Left lung (tissue), 10 donors: ENCODE measurements around the gene RAB33B. TPM values are rescaled to one million over a fixed set of nuclear protein-coding genes. Genes with fewer than 3 reads are reported as not detected.

Experiments used
- ATAC-seq: fragments of 200-7000 bp; cut with Tn5 transposase; one replicate; pipeline ENCODE4 v1.9.1; 2020; ENCODE audit warnings: moderate library complexity
- DNase-seq, 4 donors: peaks; one replicate each; pipeline ENCODE4 v3.0.0-alpha.2; 2013 to 2020
- H3K27ac ChIP-seq, 2 donors: fragments of 200-600 bp; sonication (generic) in 1 of 2; one replicate each; pipeline versions ENCODE4 v1.5.0 to v1.8.0; 2020 to 2021
- H3K27me3 ChIP-seq, 2 donors: fragments of 200-600 bp; sonication (generic) in 1 of 2; one replicate each; pipeline versions ENCODE4 v1.5.0 to v1.8.0; 2020 to 2021
- H3K36me3 ChIP-seq, 2 donors: fragments of 200-600 bp; sonication (generic) in 1 of 2; one replicate each; pipeline versions ENCODE4 v1.5.0 to v1.8.0; 2020 to 2021
- H3K4me1 ChIP-seq, 2 donors: fragments of 200-600 bp; one replicate each; pipeline ENCODE4 v1.8.0; 2021
- H3K4me3 ChIP-seq, 2 donors: fragments of 200-600 bp; sonication (generic) in 1 of 2; one replicate each; pipeline versions ENCODE4 v1.5.0 to v1.8.0; 2020 to 2021; ENCODE audit warnings: mild to moderate bottlenecking in 1 of 2
- H3K9me3 ChIP-seq, 2 donors: fragments of 200-600 bp; sonication (generic) in 1 of 2; one replicate each; pipeline versions ENCODE4 v1.5.0 to v1.8.0; 2020 to 2021
- intact Hi-C, 2 donors: fragments of 100-400 bp; cut with DNase I; formaldehyde crosslinking; loops; one replicate each; pipeline versions ENCODE4 v1.11.2 to v1.14.2; 2022
- polyA plus RNA-seq, 6 donors: library from polyadenylated mRNA; unstranded; fragments of 120-200 nt; gene quantifications; one replicate each; pipeline ENCODE4 v1.2.1, GENCODE V29; 2013; ENCODE audit not compliant: insufficient read length in 6 of 6
- total RNA-seq, 2 donors: library from RNA; stranded (reverse); fragmentation: NEBNext Ultra II Directional; extraction: Animal tissue kit (Norgen Biotek cat#: 25700); gene quantifications; one replicate each; pipeline ENCODE4 v1.2.1, GENCODE V29; 2021
- TF ChIP-seq, protein P1 (sequence below), 2 donors: fragments of 200-600 bp; sonication (generic) in 1 of 2; IDR thresholded peaks; one replicate each; pipeline versions ENCODE4 v1.5.0 to v1.8.0; 2021; ENCODE audit warnings: antibody characterized with exemption in 2 of 2
- donor health status: DM: no; HTN: yes; CAD: no.
- donor health status: DM: no; HTN: no; CAD: no.

Gene RAB33B
- total and polyA plus RNA-seq, 8 donors: 8.4 to 13.3 (median 11.0) TPM

GRCh38 chr4:139453371-139454110 is 380 bp upstream of the RAB33B start:
- TF ChIP-seq, protein P1, sequence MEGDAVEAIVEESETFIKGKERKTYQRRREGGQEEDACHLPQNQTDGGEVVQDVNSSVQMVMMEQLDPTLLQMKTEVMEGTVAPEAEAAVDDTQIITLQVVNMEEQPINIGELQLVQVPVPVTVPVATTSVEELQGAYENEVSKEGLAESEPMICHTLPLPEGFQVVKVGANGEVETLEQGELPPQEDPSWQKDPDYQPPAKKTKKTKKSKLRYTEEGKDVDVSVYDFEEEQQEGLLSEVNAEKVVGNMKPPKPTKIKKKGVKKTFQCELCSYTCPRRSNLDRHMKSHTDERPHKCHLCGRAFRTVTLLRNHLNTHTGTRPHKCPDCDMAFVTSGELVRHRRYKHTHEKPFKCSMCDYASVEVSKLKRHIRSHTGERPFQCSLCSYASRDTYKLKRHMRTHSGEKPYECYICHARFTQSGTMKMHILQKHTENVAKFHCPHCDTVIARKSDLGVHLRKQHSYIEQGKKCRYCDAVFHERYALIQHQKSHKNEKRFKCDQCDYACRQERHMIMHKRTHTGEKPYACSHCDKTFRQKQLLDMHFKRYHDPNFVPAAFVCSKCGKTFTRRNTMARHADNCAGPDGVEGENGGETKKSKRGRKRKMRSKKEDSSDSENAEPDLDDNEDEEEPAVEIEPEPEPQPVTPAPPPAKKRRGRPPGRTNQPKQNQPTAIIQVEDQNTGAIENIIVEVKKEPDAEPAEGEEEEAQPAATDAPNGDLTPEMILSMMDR (IDR thresholded peaks at IDR 0.05): peak in 1 of 2 donors; percentile 28
- Histone ChIP-seq H3K36me3 (no peaks in the 10 kb centered on the region), H3K9me3 (no peaks in the 10 kb centered on the region), H3K27me3 (no peaks in the 10 kb centered on the region), H3K27ac (peak overlapping the region; percentile 96 to 97), H3K4me3 (peak overlapping the region; percentile 74 to 87), H3K4me1 (peaks cover 22 to 47% of the 10 kb centered on the region in 2 donors)
- peak; percentile 94 for ATAC-seq
- intact Hi-C loops: no loop called here
- peak; percentile 97 to 100 (median 98) for DNase-seq

GRCh38 chr4:139455126-139455538 is 1.2 kb downstream of the RAB33B start:
- Histone ChIP-seq H3K27ac (peak overlapping the region; percentile 96 to 97), H3K9me3 (no peaks in the 10 kb centered on the region), H3K4me1 (peaks cover 23 to 53% of the 10 kb centered on the region in 2 donors), H3K27me3 (no peaks in the 10 kb centered on the region), H3K36me3 (no peaks in the 10 kb centered on the region), H3K4me3 (peak overlapping the region; percentile 74 to 87)
- TF ChIP-seq, protein P1 (IDR thresholded peaks at IDR 0.05): no peak
- ATAC-seq (no peak), DNase-seq (no peak)
- intact Hi-C loops: no loop called here

GRCh38 chr4:139457318-139457717 is 3.4 kb downstream of the RAB33B start:
- no peak overlapping the region for H3K27ac ChIP-seq
- intact Hi-C loops: no loop called here
- ATAC-seq (no peak), DNase-seq (no peak)
- peaks cover 22 to 63% of the 10 kb centered on the region in 2 donors for H3K4me1 ChIP-seq
- H3K36me3 ChIP-seq: no peaks in the 10 kb centered on the region
- no peaks in the 10 kb centered on the region for H3K27me3 ChIP-seq
- TF ChIP-seq, protein P1 (IDR thresholded peaks at IDR 0.05): no peak
- H3K4me3 ChIP-seq: no peak overlapping the region
- H3K9me3 ChIP-seq: no peaks in the 10 kb centered on the region

DNA sequence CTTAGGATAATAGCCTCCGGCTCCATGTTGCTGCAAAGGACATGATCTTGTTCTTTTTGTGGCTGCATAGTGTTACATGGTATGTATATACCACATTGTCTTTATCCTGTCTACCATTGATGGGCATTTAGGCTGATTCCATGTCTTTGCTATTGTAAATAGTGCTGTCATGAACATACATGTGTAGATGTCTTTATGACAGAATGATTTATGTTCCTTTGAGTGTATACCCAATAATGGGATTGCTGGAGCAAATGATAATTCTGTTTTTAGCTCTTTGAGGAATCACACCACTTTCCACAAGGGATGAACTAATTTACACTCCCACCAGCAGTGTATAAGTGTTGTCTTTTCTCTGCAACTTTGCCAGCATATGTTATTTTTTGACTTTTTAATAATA is 4.6 kb downstream of the RAB33B start:
- H3K27me3 ChIP-seq: no peaks in the 10 kb centered on the region
- intact Hi-C loops: no loop called here
- no peaks in the 10 kb centered on the region for H3K36me3 ChIP-seq
- H3K9me3 ChIP-seq: no peaks in the 10 kb centered on the region
- H3K27ac ChIP-seq: no peak overlapping the region
- H3K4me1 ChIP-seq: peaks cover 16 to 56% of the 10 kb centered on the region in 2 donors
- ATAC-seq (no peak), DNase-seq (no peak)
- TF ChIP-seq, protein P1 (IDR thresholded peaks at IDR 0.05): no peak
- H3K4me3 ChIP-seq: no peak overlapping the region

DNA sequence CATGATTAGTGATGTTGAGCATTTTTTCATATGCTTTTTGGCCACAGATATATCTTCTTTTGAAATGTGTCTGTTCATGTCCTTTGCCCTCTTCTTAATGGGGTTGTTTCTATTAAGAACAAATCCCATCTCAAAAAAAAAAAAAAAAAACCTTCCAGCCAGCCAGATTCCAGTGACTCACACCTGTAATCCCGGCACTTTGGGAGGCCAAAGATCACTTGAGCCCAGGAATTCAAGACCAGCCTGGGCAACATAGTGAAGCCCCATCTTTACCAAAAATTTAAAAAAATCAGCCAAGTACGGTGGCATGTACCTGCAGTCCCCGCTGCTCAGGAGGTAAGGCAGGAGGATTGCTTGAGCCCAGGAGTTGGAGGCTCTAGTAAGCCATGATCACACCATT is 5.1 kb downstream of the RAB33B start:
- DNase-seq (no peak), ATAC-seq (no peak)
- Histone ChIP-seq H3K36me3 (no peaks in the 10 kb centered on the region), H3K27ac (no peak overlapping the region), H3K4me3 (no peak overlapping the region), H3K9me3 (no peaks in the 10 kb centered on the region), H3K27me3 (no peaks in the 10 kb centered on the region), H3K4me1 (peaks cover 16 to 56% of the 10 kb centered on the region in 2 donors)
- TF ChIP-seq, protein P1 (IDR thresholded peaks at IDR 0.05): no peak
- intact Hi-C loops: no loop called here
